GM21360 (cell line): Measurements from ENCODE around the gene CSMD2.
"Not testable (repeated sequence)": the region's sequence is repeated elsewhere in the genome, so short reads cannot be mapped to it uniquely, and the experiment has no call there.

ENCODE experiments used
- ATAC-seq: cut with Tn5 transposase; IDR thresholded peaks from one replicate; pipeline ENCODE4 v1.9.1; 2021; ENCODE audit warnings: mild to moderate bottlenecking, moderate library complexity; ENCODE audit not compliant: unreplicated experiment

Gene CSMD2

DNA sequence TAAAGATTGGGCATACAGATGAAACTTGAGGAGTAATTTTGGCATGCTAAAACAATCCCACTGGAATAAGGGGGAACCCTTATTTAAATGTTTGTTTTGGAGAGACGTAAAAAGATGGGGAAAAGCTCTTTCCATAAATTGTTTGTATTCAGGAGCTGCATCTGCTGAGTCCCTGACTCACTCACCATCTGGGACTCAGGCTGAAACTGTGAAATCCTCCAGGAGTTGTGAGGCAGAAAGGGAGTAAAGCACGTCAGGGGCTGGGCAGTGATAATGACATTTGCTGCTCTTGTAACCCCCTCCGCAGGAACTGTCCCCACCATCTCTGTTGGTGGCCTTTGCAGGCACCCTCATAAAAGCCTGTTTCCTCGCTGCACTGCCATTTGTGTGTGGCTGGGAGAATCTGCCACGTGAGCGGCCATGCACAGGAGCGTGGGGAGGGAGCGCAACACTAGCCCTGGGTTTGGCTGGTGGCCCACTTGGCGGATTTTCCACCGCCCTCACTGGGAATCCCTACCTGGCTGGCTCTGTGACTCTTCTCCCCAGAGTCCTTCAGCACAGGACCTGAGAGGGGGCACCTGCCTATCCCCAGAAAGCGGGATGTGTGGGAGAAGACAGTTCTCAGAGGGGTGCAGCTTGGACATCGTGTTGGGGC, 647.3 kb downstream of the CSMD2 start:
- ATAC-seq, result no peak

- ATAC-seq, result no peak
Measured at GRCh38 chr1:33516891-33517567, 648.0 kb downstream of the CSMD2 start.

DNA sequence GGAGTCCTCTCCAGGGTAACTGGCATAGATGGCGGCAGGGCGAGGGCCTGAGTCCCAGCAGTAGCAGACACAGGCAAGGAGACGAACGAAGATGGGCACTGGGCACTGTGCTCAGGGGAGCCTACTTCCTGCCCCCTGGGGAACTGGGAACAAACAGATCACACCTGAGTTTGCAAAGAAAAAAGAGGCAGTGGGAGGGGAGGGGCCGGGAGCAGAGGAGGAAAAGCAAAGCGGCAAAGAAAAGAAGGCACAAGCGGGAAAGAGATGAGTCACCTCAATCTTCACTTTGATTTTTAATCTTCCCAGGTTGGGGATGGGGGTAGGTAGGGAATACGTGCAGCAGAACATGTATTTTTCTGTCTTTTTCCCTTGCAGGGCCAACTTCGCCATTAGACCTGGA, 648.6 kb downstream of the CSMD2 start:
- no peak for ATAC-seq

GRCh38 chr1:33515607-33516006, 649.4 kb downstream of the CSMD2 start:
- no peak for ATAC-seq

DNA sequence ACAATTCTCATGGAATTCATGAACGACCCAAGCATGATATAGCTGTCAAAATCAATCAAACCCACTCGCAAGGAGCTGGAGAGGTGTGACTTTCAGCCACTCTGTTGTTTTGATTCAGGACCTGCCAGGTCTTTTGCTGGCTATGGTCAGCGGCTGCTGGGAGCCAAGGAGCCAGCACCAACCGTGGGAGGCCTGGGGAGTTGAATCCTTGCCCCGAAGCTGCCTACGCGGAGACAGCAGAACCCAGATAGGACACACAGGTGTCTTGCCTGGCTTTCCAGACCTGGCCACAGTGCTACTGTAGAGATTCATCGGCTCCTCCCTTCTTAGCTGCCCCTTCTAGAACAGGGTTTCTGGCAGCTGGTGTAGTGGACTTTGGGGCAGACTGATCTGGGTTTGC, 649.9 kb downstream of the CSMD2 start:
- ATAC-seq, result no peak

DNA sequence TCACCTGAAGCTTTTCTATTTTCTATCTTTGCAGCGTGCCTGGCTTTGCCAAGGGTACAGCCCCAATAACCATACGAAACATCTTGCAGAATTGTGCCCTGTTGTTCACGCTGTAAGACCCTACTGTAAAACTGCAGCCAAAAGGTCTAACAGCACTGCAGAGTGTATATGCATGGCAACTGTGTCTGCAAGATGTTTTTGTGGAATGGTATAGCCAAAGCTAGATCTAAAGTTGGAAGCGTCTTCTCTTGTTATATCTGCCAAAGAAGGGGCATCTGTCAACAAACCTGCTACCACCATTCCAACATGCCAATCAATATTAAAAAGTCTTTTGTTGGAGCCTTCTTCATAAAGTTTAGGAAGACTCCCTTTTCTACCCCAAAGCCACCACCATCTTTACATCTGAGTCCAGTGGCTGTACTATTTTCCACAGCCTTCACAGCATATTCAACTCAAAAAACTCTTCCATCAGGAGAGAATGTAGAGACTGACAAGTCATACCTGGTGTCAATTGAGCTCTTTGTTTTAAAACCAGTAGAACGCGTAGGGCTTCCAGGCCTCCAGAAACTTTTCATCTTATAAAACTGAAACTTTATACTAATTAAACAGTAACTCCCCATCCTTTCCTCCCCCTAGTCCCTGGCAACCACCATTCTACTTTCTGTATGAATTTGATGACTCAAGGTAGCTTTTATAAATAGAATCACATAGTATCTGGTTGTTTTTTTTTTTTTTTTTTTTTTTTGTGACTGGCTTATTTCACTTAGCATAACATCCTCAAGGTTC, 652.6 kb downstream of the CSMD2 start:
- no peak for ATAC-seq

DNA sequence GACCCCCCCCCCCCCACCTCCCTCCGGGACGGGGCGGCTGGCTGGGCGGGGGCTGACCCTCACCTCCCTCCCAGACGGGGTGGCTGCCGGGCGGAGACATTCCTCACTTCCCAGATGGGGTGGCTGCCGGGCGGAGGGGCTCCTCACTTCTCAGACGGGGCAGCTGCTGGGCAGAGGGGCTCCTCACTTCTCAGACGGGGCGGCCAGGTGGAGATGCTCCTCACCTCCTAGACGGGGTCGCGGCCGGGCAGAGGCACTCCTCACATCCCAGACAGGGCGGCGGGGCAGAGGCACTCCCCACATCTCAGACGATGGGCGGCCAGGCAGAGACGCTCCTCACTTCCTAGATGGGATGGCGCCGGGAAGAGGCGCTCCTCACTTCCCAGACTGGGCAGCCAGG, 655.8 kb downstream of the CSMD2 start:
- ATAC-seq, result not testable (repeated sequence)

GRCh38 chr1:33508151-33508550, 656.9 kb downstream of the CSMD2 start:
- no peak for ATAC-seq

GRCh38 chr1:33507661-33508060, 657.4 kb downstream of the CSMD2 start:
- ATAC-seq, result no peak

- no peak for ATAC-seq
Measured at GRCh38 chr1:33503506-33503905, 661.5 kb downstream of the CSMD2 start.

DNA sequence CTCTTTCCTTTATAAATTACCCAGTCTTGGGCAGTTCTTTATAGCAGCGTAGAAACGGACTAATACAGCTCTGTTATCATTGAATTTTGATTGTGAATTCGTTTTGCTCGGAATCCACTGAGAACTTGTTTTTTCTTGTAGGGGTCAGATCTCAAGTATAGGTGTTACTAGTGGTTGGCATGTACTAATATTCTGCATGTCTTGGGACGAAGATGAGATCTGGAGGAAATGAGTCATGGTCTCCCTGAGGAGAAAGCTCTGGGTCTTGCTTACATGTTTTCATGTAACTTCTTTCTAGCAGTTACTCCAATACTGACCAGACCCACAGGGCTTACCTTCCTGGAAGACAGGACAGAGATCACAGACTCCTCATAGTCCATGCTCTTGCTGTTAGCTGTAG, 662.3 kb downstream of the CSMD2 start:
- no peak for ATAC-seq

DNA sequence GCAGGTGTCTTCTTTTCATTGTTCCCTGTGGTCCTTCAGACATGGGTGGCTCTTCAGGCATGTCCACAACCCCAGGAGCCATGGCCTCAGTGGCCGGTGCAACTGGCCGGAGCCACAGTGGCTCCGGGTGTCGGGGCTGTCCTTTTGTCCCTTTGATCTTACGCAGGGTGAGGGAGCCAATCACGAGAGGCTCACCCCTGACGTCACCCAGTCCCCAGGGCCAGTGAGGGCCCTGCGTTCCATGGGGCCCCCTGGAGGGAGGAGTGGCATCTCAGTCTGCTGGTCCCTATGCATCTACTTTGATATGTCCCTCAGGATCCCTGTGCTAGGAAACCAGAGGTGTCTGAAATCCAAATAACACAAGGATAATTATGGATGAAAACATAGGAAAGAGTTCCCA, 663.3 kb downstream of the CSMD2 start:
- no peak for ATAC-seq

DNA sequence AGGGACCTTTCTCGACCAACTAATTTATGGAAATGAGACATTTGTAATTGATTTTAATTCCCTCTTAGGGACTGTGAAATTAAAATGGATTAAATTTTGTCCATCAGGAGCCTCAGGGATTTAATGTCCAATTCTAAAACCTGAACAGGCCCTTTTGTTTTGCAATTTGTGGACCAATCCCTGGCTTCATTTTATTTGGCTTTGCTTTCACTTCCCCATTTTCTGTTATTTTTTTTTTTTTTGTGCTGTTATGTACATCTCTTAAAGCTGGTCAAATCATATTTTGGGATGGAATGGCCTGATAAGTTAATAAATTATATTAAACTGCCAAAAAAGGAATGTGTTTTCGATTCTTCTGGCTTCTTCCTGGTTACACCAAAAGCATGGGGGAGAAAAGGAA, 663.7 kb downstream of the CSMD2 start:
- ATAC-seq, result no peak

DNA sequence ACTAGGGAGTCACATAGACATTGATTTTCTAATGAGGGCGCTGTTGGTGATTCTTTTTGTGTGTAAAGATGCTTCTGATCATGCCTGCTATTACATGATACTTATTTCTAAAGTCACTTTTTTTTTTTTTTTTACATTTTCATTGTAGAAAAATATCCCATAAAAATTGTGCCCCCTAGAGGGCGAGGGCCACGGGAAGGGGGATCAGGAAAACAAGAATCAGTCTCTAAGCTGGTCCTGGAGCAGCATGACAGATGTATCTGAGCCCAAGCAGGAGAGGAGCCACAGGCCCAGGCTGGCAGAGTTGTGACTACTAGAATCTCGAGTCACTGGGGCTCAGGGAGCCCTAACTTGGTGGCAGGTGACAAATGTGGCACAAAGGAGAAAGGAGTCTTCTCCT, 664.5 kb downstream of the CSMD2 start:
- ATAC-seq, result no peak

DNA sequence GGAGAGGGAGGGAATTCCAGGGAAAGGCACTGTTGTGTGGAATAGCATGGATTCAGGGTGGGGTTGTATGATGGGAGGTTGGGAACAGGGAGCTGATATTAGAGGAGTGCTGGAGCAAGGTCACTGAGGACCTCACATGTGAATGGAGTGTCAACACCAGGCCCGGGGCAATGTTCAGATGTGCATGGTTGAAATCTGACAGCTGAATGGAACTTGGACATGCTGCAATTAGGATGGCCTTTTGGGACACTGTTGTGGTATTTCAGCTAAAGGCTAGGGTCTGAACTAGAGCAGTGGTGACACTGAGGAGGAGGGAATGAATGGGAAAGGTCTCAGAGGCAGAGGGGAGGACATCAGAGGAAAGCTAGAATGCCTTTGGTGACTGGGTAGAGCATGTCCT, 667.6 kb downstream of the CSMD2 start:
- ATAC-seq, result no peak

- no peak for ATAC-seq
Measured at GRCh38 chr1:33494929-33495328, 670.1 kb downstream of the CSMD2 start.

GRCh38 chr1:33488624-33489023, 676.4 kb downstream of the CSMD2 start:
- no peak for ATAC-seq

DNA sequence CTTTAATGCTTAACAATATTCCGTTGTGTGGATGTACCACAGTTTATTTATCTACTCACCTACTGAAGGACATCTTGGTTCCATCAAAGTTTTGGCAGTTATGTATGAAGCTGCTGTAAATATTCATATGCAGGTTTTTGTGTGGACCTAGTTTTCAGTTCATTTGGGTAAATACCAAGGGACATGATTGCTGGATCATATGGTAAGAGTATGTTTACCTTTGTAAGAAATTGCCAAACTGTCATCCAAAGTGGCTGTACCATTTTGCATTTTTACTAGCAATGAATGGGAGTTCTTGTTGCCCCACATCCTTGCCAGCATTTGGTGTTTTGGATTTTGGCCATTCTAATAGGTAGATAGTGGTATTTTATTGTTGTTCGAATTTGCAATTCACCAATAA, 682.6 kb downstream of the CSMD2 start:
- no peak for ATAC-seq

DNA sequence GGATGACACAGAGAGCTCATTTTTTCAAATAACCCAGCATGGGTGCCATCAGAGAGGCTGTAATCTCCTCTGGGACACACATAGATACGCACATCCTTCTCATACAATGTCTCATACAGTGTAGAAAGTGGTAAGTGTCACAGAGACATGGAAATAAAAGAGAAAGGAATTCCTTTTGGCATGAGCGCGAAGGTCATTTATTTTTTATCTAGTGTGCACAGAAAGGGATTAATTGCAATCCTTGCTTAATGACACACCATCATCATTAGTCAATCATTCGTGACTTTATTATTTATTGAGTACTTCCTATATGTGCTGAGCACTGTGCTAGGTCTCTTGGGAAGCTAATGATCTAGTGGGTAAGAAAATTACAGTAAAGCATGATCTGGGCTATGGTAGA, 687.6 kb downstream of the CSMD2 start:
- ATAC-seq, result no peak

- no peak for ATAC-seq
Measured at GRCh38 chr1:33473900-33474299, 691.1 kb downstream of the CSMD2 start.

GRCh38 chr1:33472269-33472980, 692.6 kb downstream of the CSMD2 start, which contains the start of gene ZSCAN20:
ZSCAN20 (plus strand) TSS chr1:33472645; CDS start chr1:33479289, 6,644 bp downstream.
- peak; percentile 85 for ATAC-seq
